DOHH2 (cell line): ENCODE results near the gene DNAJC25.

Source experiments
- H3F3A ChIP-seq: fragments of 200-600 bp; sonication (generic), shearing (Covaris generic); 2 replicates; pipeline ENCODE4 v1.6.0; 2016; ENCODE audit warnings: antibody characterized with exemption, mild to moderate bottlenecking; ENCODE audit not compliant: control insufficient read depth, insufficient read depth
- H3K27ac ChIP-seq: fragments of 200-600 bp; sonication (generic); 2 replicates; pipeline ENCODE4 v1.5.1; 2014; ENCODE audit warnings: low read depth, mild to moderate bottlenecking, low read length, moderate library complexity
- H3K27me3 ChIP-seq: fragments of 200-600 bp; sonication (generic); 2 replicates; pipeline ENCODE4 v1.6.1; 2014; ENCODE audit warnings: mild to moderate bottlenecking, low read length, mixed read lengths; ENCODE audit not compliant: control insufficient read depth
- H3K36me3 ChIP-seq: fragments of 200-600 bp; sonication (generic); 2 replicates; pipeline ENCODE4 v1.6.1; 2014; ENCODE audit warnings: mild to moderate bottlenecking, low read length, moderate library complexity, mixed read lengths; ENCODE audit not compliant: control insufficient read depth
- H3K4me1 ChIP-seq: fragments of 200-600 bp; sonication (generic); 2 replicates; pipeline ENCODE4 v1.6.1; 2014; ENCODE audit warnings: mild to moderate bottlenecking, low read length, mixed read lengths; ENCODE audit not compliant: control insufficient read depth
- H3K4me2 ChIP-seq: fragments of 200-600 bp; sonication (generic); 2 replicates; pipeline ENCODE4 v1.6.0; 2014; ENCODE audit warnings: mild to moderate bottlenecking, low read length, moderate library complexity
- H3K4me3 ChIP-seq: fragments of 200-600 bp; sonication (generic); 2 replicates; pipeline ENCODE4 v1.5.1; 2014; ENCODE audit warnings: mild to moderate bottlenecking, low read length, mixed read lengths
- H3K79me2 ChIP-seq: fragments of 200-600 bp; sonication (generic); 2 replicates; pipeline ENCODE4 v1.6.1; 2014; ENCODE audit warnings: mild to moderate bottlenecking, low read length, mixed read lengths; ENCODE audit not compliant: control insufficient read depth
- H3K9me2 ChIP-seq: fragments of 200-600 bp; sonication (generic); replicated peaks from 2 replicates; pipeline ENCODE4 v1.6.1; 2014; ENCODE audit warnings: mild to moderate bottlenecking, low read length, mixed read lengths; ENCODE audit not compliant: control insufficient read depth
- H3K9me3 ChIP-seq: fragments of 200-600 bp; sonication (generic); 2 replicates; pipeline ENCODE4 v1.6.1; 2014; ENCODE audit warnings: antibody characterized with exemption, low read length, mixed read lengths; ENCODE audit not compliant: control insufficient read depth, insufficient read depth
- H4K20me1 ChIP-seq: fragments of 200-600 bp; sonication (generic); 2 replicates; pipeline ENCODE4 v1.6.0; 2014; ENCODE audit warnings: low read depth, mild to moderate bottlenecking, antibody characterized with exemption, low read length, moderate library complexity; ENCODE audit not compliant: control insufficient read depth, insufficient read depth
- CTCF ChIP-seq: fragments of 200-600 bp; sonication (generic); IDR thresholded peaks from one replicate; pipeline ENCODE4 v1.5.1; 2014; ENCODE audit warnings: antibody characterized with exemption, mild to moderate bottlenecking, low read depth, low read length; ENCODE audit not compliant: poor library complexity, severe bottlenecking
- EZH2phosphoT487 ChIP-seq: fragments of 200-600 bp; sonication (generic); IDR thresholded peaks from 2 replicates; pipeline ENCODE4 v1.6.1; 2017; ENCODE audit warnings: borderline replicate concordance, mild to moderate bottlenecking, antibody characterized with exemption, low read length, moderate library complexity, mixed read lengths

Gene DNAJC25

DNA sequence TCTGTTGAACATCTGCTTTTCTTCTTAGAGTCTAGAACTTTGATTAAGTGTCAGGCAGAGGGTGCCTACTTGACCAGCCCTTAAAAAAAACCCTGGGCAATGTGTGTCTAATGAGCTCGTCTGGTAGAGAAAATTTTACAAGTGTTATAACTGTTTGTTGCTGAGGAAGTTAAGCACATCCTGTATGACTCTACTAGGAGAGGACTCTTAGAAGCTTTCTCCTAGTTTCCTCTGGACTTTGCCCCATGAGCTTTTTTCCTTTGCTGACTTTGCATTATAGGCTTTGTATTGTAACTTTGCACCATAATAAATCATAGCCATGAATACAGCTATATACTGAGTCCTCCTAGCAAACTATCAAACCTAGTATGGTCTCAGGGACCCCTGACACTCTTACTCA is 69.6 kb downstream of the DNAJC25 start:
- H3F3A ChIP-seq, result no peaks in the 10 kb centered on the region
- no peak for TF ChIP-seq EZH2phosphoT487
- TF ChIP-seq CTCF, result no peak
- no peaks in the 10 kb centered on the region for H4K20me1 ChIP-seq
- H3K9me3 ChIP-seq, result no peaks in the 10 kb centered on the region
- no peaks in the 10 kb centered on the region for H3K4me1 ChIP-seq
- H3K27ac ChIP-seq, result no peak overlapping the region
- H3K4me2 ChIP-seq, result no peak overlapping the region
- H3K79me2 ChIP-seq, result no peaks in the 10 kb centered on the region
- no peaks in the 10 kb centered on the region for H3K9me2 ChIP-seq
- H3K27me3 ChIP-seq, result no peaks in the 10 kb centered on the region
- no peak overlapping the region for H3K4me3 ChIP-seq
- no peaks in the 10 kb centered on the region for H3K36me3 ChIP-seq
